Body of pancreas (tissue), 4 donors: Measurements from ENCODE around the gene AFAP1L1.

Experiments used
- POLR2A ChIP-seq, 3 donors: fragments of 450-650 bp; IDR thresholded peaks; one replicate each; pipeline ENCODE4 v1.6.1; 2016; ENCODE audit warnings: antibody characterized with exemption in 3 of 3, mild to moderate bottlenecking in 2 of 3
- TF ChIP-seq, protein P1 (sequence below), 7 experiments: fragments of 450-650 bp in 4 of 7; fragments of 200-600 bp in 3 of 7; sonication (generic) in 3 of 7; IDR thresholded peaks; one replicate each; pipeline ENCODE4 v1.5.1; 2016 to 2019; ENCODE audit warnings: antibody characterized with exemption in 7 of 7

DNA sequence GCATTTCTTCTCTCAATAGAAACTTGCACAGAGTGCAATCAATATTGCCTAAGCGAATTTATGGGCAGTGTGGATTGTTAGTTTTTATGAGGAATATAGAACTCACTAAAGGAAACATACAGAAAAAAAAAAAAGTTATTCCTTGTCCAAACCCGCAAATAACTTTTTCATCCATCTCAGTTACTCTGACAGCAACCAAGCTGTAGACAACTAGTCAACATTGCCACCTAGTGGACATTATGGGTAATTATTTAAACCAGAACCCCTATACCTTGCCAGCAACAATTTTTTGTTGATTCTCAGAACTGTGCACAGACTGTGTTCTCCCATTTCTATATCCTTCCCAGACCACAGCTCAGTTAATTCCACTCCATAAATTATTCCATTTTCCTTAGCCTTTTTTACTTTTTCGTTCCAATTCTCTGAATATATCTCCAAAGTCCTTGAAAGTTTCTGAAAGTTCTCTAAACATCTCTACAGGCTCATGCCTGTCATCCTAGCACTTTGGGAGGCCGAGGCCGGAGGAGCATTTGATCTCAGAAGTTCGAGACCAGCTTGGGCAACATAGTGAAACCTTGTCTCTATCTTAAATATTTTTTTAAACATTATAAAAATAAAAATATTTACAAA is 2.6 kb upstream of the AFAP1L1 start:
- TF ChIP-seq POLR2A (IDR thresholded peaks at IDR 0.05), result no peak
- TF ChIP-seq, protein P1, sequence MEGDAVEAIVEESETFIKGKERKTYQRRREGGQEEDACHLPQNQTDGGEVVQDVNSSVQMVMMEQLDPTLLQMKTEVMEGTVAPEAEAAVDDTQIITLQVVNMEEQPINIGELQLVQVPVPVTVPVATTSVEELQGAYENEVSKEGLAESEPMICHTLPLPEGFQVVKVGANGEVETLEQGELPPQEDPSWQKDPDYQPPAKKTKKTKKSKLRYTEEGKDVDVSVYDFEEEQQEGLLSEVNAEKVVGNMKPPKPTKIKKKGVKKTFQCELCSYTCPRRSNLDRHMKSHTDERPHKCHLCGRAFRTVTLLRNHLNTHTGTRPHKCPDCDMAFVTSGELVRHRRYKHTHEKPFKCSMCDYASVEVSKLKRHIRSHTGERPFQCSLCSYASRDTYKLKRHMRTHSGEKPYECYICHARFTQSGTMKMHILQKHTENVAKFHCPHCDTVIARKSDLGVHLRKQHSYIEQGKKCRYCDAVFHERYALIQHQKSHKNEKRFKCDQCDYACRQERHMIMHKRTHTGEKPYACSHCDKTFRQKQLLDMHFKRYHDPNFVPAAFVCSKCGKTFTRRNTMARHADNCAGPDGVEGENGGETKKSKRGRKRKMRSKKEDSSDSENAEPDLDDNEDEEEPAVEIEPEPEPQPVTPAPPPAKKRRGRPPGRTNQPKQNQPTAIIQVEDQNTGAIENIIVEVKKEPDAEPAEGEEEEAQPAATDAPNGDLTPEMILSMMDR (IDR thresholded peaks at IDR 0.05), result peak; percentile 11 to 61 (median 56)
